ENCODE data around the gene MCRS1. TPM values are rescaled to one million over a fixed set of nuclear protein-coding genes. Genes with fewer than 3 reads are reported as not detected.

The MCRS1 gene
- total RNA-seq, 4 donors from 2014 or later, result 42.4 to 73.6 (median 61.1) TPM

GRCh38 chr12:49599961-49600360 is 32.0 kb upstream of the MCRS1 start:
- H3K4me1 ChIP-seq, result no peaks in the 10 kb centered on the region
- H3K27ac ChIP-seq, result no peak overlapping the region
- no peak overlapping the region for H3K4me3 ChIP-seq
- TF ChIP-seq POLR2AphosphoS5 (IDR thresholded peaks at IDR 0.05), result no peak
- TF ChIP-seq EP300 (IDR thresholded peaks at IDR 0.05), result no peak
- no peak for TF ChIP-seq POLR2A (IDR thresholded peaks at IDR 0.05)
- TF ChIP-seq CTCF (IDR thresholded peaks at IDR 0.05), result no peak
- peaks cover 3% of the 10 kb centered on the region for H3K36me3 ChIP-seq
- H3K27me3 ChIP-seq, result no peaks in the 10 kb centered on the region
- WGBS, result 97% methylated on average over 8 of the region's 8 CpGs
- DNase-seq (ENCODE audit: low spot score in 2 of 2), result no peak
- no peaks in the 10 kb centered on the region for H3K9me3 ChIP-seq

GRCh38 chr12:49598527-49598926 is 30.6 kb upstream of the MCRS1 start:
- WGBS, result 93% methylated on average over 10 of the region's 10 CpGs
- no peak for TF ChIP-seq EP300 (IDR thresholded peaks at IDR 0.05)
- TF ChIP-seq POLR2AphosphoS5 (IDR thresholded peaks at IDR 0.05), result no peak
- TF ChIP-seq CTCF (IDR thresholded peaks at IDR 0.05), result no peak
- no peak for TF ChIP-seq POLR2A (IDR thresholded peaks at IDR 0.05)
- Histone ChIP-seq H3K4me3 (no peak overlapping the region), H3K36me3 (peaks cover 3% of the 10 kb centered on the region), H3K4me1 (no peaks in the 10 kb centered on the region), H3K27me3 (no peaks in the 10 kb centered on the region), H3K9me3 (no peaks in the 10 kb centered on the region), H3K27ac (no peak overlapping the region)
- no peak for DNase-seq (ENCODE audit: low spot score in 2 of 2)

GRCh38 chr12:49588721-49589516 is 21.0 kb upstream of the MCRS1 start:
- TF ChIP-seq POLR2AphosphoS5 (IDR thresholded peaks at IDR 0.05) (no peak), EP300 (IDR thresholded peaks at IDR 0.05) (no peak), POLR2A (IDR thresholded peaks at IDR 0.05) (no peak), CTCF (IDR thresholded peaks at IDR 0.05) (no peak)
- H3K4me1 ChIP-seq, result peaks cover 2% of the 10 kb centered on the region
- no peaks in the 10 kb centered on the region for H3K27me3 ChIP-seq
- no peak overlapping the region for H3K27ac ChIP-seq
- no peak overlapping the region for H3K4me3 ChIP-seq
- WGBS, result 39% methylated on average over 4 of the region's 4 CpGs
- DNase-seq (ENCODE audit: low spot score in 2 of 2), result no peak
- no peaks in the 10 kb centered on the region for H3K9me3 ChIP-seq
- H3K36me3 ChIP-seq, result peaks cover 9% of the 10 kb centered on the region

DNA sequence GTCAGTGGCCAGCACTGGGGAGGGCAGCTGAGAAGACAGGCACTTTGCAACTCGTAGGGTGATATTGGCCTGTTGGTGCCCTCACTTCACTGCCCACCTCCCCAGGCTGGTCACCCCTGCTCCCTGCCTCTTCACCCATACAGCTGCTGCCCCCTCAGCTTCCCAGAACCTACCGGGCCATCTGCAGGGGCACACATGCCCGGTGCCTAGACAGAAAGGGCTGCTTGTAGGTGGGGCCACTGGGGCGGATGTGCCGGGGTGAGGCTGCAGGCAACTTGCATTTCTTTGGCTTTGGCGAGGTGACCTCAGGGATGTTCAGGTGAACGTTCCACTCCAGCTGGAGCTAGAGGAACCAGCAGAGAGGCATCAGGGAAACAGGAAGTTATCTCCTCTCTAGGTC is 20.3 kb upstream of the MCRS1 start:
- DNase-seq (ENCODE audit: low spot score in 2 of 2), result no peak
- H3K9me3 ChIP-seq, result no peaks in the 10 kb centered on the region
- TF ChIP-seq POLR2AphosphoS5 (IDR thresholded peaks at IDR 0.05), result no peak
- TF ChIP-seq EP300 (IDR thresholded peaks at IDR 0.05), result no peak
- TF ChIP-seq POLR2A (IDR thresholded peaks at IDR 0.05), result no peak
- no peak for TF ChIP-seq CTCF (IDR thresholded peaks at IDR 0.05)
- WGBS, result 100% methylated on average over 1 of the region's 7 CpGs
- peaks cover 2% of the 10 kb centered on the region for H3K4me1 ChIP-seq
- no peak overlapping the region for H3K4me3 ChIP-seq
- H3K36me3 ChIP-seq, result peaks cover 9% of the 10 kb centered on the region
- H3K27me3 ChIP-seq, result no peaks in the 10 kb centered on the region
- no peak overlapping the region for H3K27ac ChIP-seq

DNA sequence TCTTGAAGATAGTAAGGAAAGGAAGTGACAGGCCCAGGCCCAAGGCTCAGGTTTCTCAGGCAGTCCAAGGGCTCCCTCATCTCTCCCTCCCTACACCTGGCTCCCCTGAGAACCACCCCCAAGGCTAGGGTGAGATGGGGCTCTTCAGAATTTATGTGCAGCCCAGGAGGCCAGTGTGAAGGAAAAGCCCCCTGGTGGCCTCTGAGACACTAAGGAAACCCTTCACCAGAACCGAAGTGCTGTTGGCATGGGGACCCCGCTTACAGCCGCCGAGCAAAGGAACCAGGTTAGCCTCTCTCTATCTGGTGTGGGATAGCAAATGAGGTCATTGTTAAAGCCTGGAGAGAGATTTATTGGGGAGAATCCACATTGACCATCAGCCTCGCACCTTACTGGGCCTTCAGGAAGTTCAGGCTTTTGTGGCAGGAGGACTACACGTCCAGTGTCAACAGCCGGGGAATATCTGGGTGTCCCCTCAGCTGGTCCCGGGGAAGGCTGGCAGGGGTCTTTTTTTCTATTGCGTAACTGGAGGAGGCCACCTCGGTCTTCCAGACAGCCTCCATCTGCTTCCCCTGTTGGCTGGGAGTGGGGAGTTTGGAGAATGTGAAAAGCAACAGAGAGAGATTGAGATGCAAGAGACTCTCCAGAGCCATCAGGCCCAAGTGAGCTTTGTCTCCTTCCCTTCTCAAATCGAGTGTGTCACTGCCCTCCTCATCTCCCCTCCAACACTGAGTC is 19.4 kb upstream of the MCRS1 start:
- 95% methylated on average over 7 of the region's 11 CpGs for WGBS
- Histone ChIP-seq H3K9me3 (no peaks in the 10 kb centered on the region), H3K4me1 (peaks cover 2% of the 10 kb centered on the region), H3K27me3 (no peaks in the 10 kb centered on the region), H3K4me3 (no peak overlapping the region), H3K36me3 (peaks cover 9% of the 10 kb centered on the region), H3K27ac (no peak overlapping the region)
- no peak for DNase-seq (ENCODE audit: low spot score in 2 of 2)
- no peak for TF ChIP-seq POLR2AphosphoS5 (IDR thresholded peaks at IDR 0.05)
- no peak for TF ChIP-seq POLR2A (IDR thresholded peaks at IDR 0.05)
- no peak for TF ChIP-seq EP300 (IDR thresholded peaks at IDR 0.05)
- TF ChIP-seq CTCF (IDR thresholded peaks at IDR 0.05), result no peak
